ENCODE results near the gene INPP4B. TPM values are rescaled to one million over a fixed set of nuclear protein-coding genes. Genes with fewer than 3 reads are reported as not detected.

Gene INPP4B
- total RNA-seq, 1 experiment from 2014 or later: 114 TPM

- H3K9me3 Mint-ChIP-seq (ENCODE audit: low read depth, unreplicated experiment): no peaks in the 10 kb centered on the region
- TF ChIP-seq CTCF (IDR thresholded peaks at IDR 0.05; ENCODE audit: unreplicated experiment): no peak
- intact Hi-C loops (cut with micrococcal nuclease; ENCODE audit: unreplicated experiment): no loop called here
- DNase-seq: no peak
- no peak overlapping the region for H3K27ac Mint-ChIP-seq (ENCODE audit: unreplicated experiment)
- H3K4me1 Mint-ChIP-seq (ENCODE audit: low read depth, unreplicated experiment): no peaks in the 10 kb centered on the region
- H3K27me3 Mint-ChIP-seq (ENCODE audit: unreplicated experiment): no peaks in the 10 kb centered on the region
- BruUV-seq (replicated peaks): no TSS peak
- peaks cover 7% of the 10 kb centered on the region for H3K36me3 Mint-ChIP-seq (ENCODE audit: insufficient read depth, unreplicated experiment)
- no peak overlapping the region for H3K4me3 Mint-ChIP-seq (ENCODE audit: low read depth, unreplicated experiment)
- CTCF ChIA-PET: no interaction called here
Measured at GRCh38 chr4:142238589-142238988, 607.5 kb downstream of the INPP4B start.

- peaks cover 7% of the 10 kb centered on the region for H3K36me3 Mint-ChIP-seq (ENCODE audit: insufficient read depth, unreplicated experiment)
- no peaks in the 10 kb centered on the region for H3K27me3 Mint-ChIP-seq (ENCODE audit: unreplicated experiment)
- no peaks in the 10 kb centered on the region for H3K4me1 Mint-ChIP-seq (ENCODE audit: low read depth, unreplicated experiment)
- intact Hi-C loops (cut with micrococcal nuclease; ENCODE audit: unreplicated experiment): no loop called here
- H3K9me3 Mint-ChIP-seq (ENCODE audit: low read depth, unreplicated experiment): no peaks in the 10 kb centered on the region
- H3K27ac Mint-ChIP-seq (ENCODE audit: unreplicated experiment): no peak overlapping the region
- DNase-seq: no peak
- CTCF ChIA-PET: no interaction called here
- BruUV-seq (replicated peaks): no TSS peak
- no peak overlapping the region for H3K4me3 Mint-ChIP-seq (ENCODE audit: low read depth, unreplicated experiment)
- no peak for TF ChIP-seq CTCF (IDR thresholded peaks at IDR 0.05; ENCODE audit: unreplicated experiment)
Measured at GRCh38 chr4:142236268-142236667, 609.8 kb downstream of the INPP4B start.

- BruUV-seq (replicated peaks): no TSS peak
- no peaks in the 10 kb centered on the region for H3K27me3 Mint-ChIP-seq (ENCODE audit: unreplicated experiment)
- no peaks in the 10 kb centered on the region for H3K9me3 Mint-ChIP-seq (ENCODE audit: low read depth, unreplicated experiment)
- H3K4me1 Mint-ChIP-seq (ENCODE audit: low read depth, unreplicated experiment): no peaks in the 10 kb centered on the region
- no peak overlapping the region for H3K27ac Mint-ChIP-seq (ENCODE audit: unreplicated experiment)
- peaks cover 6% of the 10 kb centered on the region for H3K36me3 Mint-ChIP-seq (ENCODE audit: insufficient read depth, unreplicated experiment)
- H3K4me3 Mint-ChIP-seq (ENCODE audit: low read depth, unreplicated experiment): no peak overlapping the region
- CTCF ChIA-PET: no interaction called here
- DNase-seq: no peak
- intact Hi-C loops (cut with micrococcal nuclease; ENCODE audit: unreplicated experiment): no loop called here
- TF ChIP-seq CTCF (IDR thresholded peaks at IDR 0.05; ENCODE audit: unreplicated experiment): no peak
Measured at GRCh38 chr4:142231787-142232186, 614.3 kb downstream of the INPP4B start.

- no peaks in the 10 kb centered on the region for H3K27me3 Mint-ChIP-seq (ENCODE audit: unreplicated experiment)
- DNase-seq: no peak
- no peak for TF ChIP-seq CTCF (IDR thresholded peaks at IDR 0.05; ENCODE audit: unreplicated experiment)
- H3K36me3 Mint-ChIP-seq (ENCODE audit: insufficient read depth, unreplicated experiment): peaks cover 8% of the 10 kb centered on the region
- H3K27ac Mint-ChIP-seq (ENCODE audit: unreplicated experiment): no peak overlapping the region
- CTCF ChIA-PET: no interaction called here
- no peaks in the 10 kb centered on the region for H3K4me1 Mint-ChIP-seq (ENCODE audit: low read depth, unreplicated experiment)
- no peaks in the 10 kb centered on the region for H3K9me3 Mint-ChIP-seq (ENCODE audit: low read depth, unreplicated experiment)
- H3K4me3 Mint-ChIP-seq (ENCODE audit: low read depth, unreplicated experiment): no peak overlapping the region
- intact Hi-C loops (cut with micrococcal nuclease; ENCODE audit: unreplicated experiment): no loop called here
- BruUV-seq (replicated peaks): no TSS peak
Measured at GRCh38 chr4:142230991-142231390, 615.1 kb downstream of the INPP4B start.

GRCh38 chr4:142226014-142226413 is 620.1 kb downstream of the INPP4B start:
- no peak overlapping the region for H3K27ac Mint-ChIP-seq (ENCODE audit: unreplicated experiment)
- no peaks in the 10 kb centered on the region for H3K9me3 Mint-ChIP-seq (ENCODE audit: low read depth, unreplicated experiment)
- no peak for DNase-seq
- intact Hi-C loops (cut with micrococcal nuclease; ENCODE audit: unreplicated experiment): no loop called here
- CTCF ChIA-PET: no interaction called here
- H3K4me3 Mint-ChIP-seq (ENCODE audit: low read depth, unreplicated experiment): no peak overlapping the region
- H3K36me3 Mint-ChIP-seq (ENCODE audit: insufficient read depth, unreplicated experiment): peaks cover 8% of the 10 kb centered on the region
- no peak for TF ChIP-seq CTCF (IDR thresholded peaks at IDR 0.05; ENCODE audit: unreplicated experiment)
- no peaks in the 10 kb centered on the region for H3K27me3 Mint-ChIP-seq (ENCODE audit: unreplicated experiment)
- no TSS peak for BruUV-seq (replicated peaks)
- H3K4me1 Mint-ChIP-seq (ENCODE audit: low read depth, unreplicated experiment): no peaks in the 10 kb centered on the region
